CD4-positive, alpha-beta T cell treated with Interleukin-2 at 100 ng/mL for 4 hours (primary cell): ENCODE results near the gene TFAP2D.

Source experiments
- DNase-seq: peaks from one replicate; pipeline ENCODE4 v3.0.0-alpha.2; 2020; ENCODE audit warnings: low spot score

Gene TFAP2D

GRCh38 chr6:50713226-50713625, at the start of gene TFAP2D:
TSS of gene TFAP2D (plus strand) at chr6:50713526. CDS start at chr6:50714056, 530 bp downstream.
- DNase-seq, result no peak

DNA sequence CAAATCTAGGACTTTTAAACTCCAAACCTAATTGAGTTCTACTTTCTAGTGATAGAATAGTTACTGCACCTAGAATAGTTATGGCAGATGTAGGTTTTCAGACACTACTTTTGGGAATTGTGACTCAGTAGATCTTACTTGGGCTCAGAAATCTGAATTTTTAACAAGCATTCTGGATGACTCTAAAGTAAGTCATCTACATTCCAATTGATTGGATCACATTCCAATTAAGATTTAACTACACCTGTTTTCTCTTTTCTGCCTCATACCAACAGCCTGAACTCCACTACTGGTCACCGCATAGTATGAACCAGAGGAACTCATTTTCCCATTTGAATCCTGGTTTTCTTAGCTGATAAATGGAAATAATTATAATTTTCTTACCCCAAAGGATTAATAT, 49.5 kb upstream of the TFAP2D start:
- DNase-seq, result no peak

DNA sequence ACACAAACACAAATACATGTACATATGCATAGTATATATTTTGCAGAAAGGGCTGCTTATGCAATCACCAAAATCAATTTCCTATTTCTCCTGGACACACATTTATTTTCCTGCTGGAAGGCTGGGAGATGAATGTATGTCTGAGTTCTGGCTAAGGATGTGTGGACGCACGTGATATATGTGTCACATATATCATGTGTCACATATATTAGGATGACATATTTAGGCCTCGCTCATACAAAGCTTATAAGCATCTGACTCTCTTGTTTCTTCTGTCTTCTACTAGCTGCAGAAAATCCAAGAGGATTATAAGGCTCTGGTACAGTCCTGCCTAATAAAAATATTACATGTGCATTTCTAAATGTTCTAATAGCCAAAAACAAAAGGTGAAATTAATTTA, 47.2 kb upstream of the TFAP2D start:
- no peak for DNase-seq

DNA sequence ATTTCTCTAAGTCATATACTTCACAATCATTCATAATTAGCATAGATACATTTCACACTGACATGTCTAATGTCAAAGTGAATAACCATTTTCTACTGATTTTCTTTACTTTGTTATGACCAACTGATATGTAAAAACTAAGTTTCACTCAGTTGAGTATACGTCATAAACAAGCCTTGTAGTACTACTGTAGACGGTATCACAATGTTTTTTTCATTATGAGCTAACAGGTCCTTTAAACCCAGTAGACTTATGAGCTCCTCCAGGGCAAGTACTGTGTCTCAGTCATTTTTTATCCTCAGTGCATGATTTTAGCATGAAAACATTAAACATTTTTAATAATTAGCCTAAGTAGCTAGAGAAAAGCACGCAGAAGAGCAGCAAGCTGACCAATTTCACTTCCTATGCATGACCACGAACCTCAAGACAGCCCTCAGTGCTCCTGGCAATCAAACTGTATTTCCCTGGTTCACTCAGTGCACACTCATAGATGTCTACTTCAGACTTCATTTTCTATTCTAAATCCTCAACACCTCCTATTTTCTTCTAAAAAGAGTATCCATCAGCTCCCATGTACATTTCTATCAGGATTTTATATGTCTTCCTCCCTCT, 32.0 kb upstream of the TFAP2D start:
- no peak for DNase-seq

DNA sequence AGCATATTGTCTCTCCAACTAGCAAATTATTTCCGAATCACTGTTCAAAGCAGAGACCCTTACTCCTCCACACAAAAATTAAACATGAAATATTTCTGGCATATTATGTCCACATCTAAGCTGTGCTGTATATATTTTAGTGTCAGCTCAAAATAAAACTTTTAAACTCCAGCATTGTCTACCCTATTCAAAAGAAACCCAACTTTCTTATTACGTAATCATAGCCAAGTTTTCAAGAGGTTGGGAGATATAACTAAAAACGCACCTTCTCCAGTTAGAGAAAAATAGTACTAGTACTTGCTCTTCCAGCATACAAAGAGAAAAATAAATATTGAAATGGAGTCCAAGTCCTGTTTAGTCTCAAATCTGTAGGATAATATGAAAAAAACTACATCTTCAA, 24.1 kb upstream of the TFAP2D start:
- DNase-seq, result no peak

DNA sequence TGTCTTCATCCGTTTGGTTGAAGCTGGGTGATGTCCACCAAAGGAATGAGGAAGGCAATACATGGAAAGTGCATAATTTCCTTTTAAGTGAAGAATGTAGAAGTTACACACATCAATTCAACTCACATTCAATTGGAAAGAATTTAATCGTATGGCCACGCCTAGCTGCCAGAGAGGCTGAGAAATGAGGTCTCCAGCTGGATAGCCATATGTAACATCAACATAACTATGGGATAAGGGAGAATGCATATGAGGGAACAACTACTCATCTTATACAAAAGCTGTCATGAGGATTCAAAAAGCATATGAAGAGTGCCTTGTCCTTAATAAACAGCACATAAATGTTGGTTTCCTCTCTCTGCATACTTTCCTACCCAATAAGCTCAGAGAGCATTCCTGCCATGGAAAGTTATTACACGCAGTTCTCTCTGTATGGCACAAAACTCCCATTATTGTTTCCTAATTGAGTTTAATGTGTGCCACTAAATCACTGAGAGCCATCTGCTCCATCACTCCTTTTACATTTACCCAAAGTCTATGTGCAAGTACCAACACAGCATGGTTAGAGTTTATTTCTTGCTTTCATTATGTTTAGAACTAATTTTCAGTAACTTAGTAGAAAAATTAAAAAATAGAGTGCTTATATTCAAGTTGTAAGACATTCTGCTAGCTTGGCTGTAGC, 21.4 kb upstream of the TFAP2D start:
- DNase-seq, result no peak

DNA sequence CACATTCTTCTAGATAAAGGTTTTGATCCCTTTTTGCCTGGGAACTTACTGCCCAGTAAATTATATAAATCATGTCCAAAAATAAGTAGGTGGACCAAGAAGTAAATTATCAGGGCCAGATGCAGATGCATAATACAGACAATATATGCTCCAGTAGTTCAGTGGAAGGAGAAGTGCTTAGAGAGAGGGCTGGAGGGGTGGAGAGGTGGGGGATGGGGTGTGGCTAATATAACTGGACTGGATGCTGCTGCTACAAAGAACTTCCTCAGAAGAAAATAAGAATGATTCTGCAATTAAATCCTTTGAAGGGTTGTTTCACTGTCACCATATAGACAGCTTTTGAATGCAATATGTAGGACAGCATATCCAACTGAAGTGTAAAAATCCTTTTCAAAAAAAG, 14.8 kb upstream of the TFAP2D start:
- DNase-seq, result no peak

DNA sequence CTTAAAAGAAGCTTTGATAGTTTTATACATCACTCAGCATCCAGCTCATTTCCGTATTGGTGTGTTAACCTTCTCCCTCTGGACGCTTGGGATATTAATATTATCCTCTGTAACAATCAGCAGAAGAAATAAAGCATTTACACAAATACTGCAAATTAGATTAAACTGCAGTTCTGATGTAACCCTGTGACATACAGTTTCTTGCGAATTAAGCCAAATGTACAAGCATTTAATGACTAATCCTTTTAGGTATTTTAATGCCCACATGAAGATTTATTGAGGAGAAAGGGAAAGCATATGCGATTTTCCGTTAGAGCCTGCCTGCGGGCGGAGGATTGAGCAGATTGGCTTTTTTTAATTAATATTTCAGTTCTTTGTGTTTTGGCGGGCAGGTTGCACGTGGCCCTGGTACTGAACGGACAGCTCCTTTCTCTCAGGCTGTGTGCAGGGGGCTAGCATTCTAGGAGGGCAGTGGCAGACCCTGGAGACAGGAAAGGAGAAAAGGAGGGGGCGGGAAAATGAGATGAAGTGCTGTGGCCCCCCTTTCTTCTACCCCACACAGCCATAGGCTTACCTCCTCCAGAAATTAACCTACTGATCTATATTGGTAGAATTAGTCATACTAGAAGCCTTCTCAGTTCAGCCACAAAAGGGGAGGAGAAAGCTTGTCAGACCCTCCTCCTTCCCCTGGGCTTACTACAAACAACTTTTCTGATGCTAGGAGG, 14.1 kb upstream of the TFAP2D start:
- DNase-seq, result no peak

DNA sequence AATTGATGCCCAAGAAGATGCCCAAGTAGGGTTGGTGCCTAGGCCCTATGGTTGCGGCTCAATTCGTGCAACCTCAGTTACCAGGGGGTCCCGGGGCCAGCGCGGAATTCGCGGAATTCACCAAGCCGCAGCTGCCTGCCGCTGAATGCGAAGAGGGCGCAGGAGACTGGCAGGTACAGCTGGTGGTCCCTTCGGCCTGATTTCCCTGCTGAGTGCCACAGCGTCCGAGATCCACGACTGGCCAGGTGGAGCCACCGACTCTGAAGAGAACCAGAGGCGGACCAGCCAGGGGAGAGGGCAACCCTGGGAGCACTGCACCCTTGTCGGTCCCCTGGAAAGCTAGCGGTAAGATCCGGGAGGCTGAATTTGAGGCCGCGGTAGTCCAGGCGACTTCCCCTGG, 6.8 kb upstream of the TFAP2D start:
- DNase-seq, result no peak

- DNase-seq, result no peak
These were observed 6.1 kb upstream of the TFAP2D start for GRCh38 chr6:50707191-50707590.

DNA sequence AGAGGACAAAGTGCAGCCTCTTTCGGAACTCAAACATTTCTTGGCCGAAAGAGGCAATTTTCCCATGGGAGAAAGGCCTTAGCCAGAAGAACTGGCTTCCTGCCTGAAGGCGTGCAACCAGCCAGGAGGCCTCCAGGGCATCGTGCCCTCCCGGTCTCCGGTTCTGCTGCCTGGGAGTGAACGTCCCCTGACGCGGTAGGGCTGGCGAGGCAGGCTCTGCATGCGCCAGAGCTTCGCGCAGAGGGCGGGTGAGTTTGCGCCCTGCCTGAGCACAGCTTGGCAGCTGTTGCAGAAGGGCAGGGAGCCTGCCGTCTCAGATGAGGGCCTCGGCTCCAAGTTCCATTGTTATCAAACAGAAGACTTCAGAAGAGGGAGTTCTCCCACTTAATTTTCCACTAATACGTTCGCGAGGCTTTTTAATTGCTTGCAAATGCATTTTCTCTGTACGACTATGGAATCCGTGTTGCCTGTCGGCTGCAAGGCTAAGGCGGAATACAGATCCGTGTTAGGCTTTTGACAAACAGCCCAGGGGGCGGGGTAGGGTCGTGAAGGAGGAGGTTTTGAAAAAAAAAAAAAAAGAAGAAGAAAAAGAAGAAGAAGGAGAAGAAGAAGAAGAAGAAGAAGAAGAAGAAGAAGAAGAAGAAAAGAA, 5.5 kb upstream of the TFAP2D start:
- DNase-seq, result no peak

DNA sequence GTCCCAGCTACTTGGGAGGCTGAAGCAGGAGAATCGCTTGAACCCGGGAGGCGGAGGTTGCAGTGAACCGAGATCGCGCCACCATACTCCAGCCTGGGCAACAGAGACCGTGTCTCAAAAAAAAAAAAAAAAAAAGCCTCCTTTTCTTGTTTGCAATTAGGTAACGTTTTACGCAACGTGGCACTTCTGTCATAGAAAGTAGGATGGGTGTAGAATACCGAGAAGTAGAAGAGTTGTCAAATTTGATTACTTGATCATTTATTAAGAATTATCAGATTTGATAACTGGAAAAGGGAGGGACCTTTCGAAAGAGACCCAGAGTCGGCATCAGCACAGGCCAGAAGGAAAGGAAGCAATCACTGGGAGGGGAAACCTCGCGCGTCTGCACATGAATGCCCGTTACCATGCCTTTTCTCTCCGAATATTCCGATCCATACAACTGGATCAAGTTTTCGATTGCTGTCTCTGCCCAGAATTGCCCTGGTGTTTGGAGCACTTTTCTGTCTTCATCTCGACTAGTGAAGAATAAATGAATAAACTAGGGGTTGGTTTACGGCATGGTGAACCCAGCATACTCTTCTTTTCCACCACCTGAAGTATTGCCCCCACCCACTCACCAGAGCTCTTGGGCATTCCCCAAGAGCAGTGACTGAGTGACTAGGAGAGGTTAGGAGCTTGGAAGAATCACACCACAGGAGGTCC, 4.5 kb upstream of the TFAP2D start:
- no peak for DNase-seq

GRCh38 chr6:50709366-50709734, 4.0 kb upstream of the TFAP2D start:
- no peak for DNase-seq

- no peak for DNase-seq
These were observed 1.6 kb upstream of the TFAP2D start for GRCh38 chr6:50711686-50712085.

GRCh38 chr6:50712291-50712690, 1.0 kb upstream of the TFAP2D start:
- DNase-seq, result no peak

- no peak for DNase-seq
These were observed 706 bp downstream of the TFAP2D start for GRCh38 chr6:50713977-50714486.

DNA sequence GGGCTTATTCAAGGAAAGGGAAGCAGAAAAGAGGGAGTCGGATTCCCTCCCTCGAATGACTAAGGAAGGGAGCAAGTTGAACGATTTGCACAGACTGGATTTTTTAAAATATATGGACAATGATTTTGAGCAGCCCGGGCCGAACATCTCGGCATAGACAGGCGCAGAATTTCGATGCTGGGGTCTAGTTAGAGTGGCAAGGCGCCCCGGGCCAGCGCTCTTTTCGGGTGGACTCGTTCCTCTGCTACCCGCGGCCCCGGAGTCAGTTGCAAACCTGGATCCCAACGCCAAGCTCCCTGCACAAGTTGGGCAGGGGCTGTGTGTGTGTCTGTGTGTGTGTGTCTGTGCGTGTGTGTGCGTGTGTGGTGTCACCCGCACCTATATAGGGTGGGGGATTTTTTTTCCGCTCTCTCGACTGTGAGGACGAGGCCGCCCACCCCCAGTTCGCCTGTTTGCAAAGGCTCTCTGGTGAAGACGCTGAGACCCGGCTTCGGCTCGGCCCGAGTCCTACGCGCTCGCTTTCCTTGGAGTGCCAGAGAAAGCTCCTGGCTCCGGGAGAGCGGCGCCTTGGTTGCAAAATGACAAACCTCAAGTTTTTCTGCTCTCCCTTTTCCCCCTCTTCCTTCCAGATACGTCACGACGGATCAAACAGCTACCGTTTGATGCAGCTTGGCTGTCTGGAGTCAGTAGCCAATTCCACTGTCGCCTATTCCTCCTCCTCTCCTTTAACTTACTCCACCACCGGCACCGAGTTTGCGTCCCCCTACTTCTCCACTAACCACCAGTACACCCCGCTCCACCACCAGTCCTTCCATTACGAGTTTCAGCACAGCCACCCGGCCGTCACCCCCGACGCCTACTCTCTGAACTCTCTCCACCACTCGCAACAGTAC, 1.4 kb downstream of the TFAP2D start:
- no peak for DNase-seq

DNA sequence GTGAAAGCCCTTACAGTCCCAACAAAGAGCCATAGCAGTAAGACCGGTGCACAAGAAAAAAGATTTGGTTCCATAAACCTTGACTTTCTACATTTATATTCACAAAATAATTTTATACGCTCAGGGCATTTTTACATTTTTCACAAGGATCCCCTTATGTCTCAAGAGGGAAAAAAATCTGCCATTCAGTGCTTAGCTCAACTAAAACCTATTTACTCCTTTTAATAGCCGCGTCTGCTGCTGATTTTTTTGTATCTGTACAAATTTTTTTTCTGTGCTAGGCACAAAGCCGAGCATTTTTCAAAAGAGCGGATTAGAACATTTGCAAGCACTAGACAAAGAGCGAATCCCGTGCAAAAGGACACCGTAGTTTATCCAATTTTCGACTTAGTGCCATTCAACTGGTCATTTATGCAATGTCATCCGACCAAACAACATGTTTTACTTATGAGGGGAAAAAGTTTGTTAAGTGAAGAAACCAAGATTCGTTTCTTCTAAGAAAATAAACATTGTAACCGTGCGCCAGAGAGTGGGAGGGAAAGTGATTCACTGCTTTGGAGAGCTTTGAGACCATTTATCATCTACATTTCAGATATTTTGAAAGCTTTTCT, 3.7 kb downstream of the TFAP2D start:
- no peak for DNase-seq

DNA sequence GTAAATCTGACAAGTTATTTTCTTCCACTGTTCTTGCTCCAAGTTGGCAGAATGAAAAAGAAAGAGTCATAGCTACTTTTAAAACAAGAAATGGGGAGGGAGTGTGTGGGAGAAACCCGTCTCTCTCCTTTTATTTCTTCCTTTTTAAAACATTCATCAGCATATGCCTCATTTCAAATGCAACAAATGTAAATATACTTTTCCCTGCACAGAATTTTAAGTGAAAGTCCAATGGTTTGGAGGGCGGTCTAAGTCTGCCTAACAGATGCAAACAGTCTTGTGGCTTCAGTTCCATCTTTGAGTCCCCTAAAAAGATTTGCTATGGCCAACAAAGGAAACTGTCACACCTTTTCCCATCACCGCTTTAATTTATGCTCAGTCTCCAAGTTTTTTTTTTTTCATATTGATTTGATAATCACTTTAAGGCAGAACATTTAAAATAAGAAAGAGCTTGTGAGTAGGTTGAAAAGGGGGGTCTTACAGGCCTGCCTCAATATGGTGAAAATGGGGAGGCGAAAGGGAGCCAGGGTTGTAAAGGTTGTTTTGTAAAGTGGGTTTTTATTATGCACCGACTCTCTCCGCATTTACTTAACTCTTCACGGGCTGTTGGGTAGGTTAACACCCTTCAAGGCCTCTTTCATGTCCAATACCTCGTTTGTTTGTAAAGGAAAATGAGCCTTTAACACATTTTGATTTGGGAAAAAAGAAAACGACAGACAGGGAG, 4.6 kb downstream of the TFAP2D start:
- no peak for DNase-seq

GRCh38 chr6:50718566-50718965, 5.2 kb downstream of the TFAP2D start:
- DNase-seq, result no peak
